HG03432 (cell line): Measurements from ENCODE around the gene ITPR3.

Experiments
- ATAC-seq: cut with Tn5 transposase; IDR thresholded peaks from one replicate; pipeline ENCODE4 v1.9.1; 2021; ENCODE audit warnings: mild to moderate bottlenecking, moderate library complexity; ENCODE audit not compliant: unreplicated experiment

ITPR3 gene

GRCh38 chr6:33727932-33728331, 106.8 kb downstream of the ITPR3 start:
- ATAC-seq, result no peak

DNA sequence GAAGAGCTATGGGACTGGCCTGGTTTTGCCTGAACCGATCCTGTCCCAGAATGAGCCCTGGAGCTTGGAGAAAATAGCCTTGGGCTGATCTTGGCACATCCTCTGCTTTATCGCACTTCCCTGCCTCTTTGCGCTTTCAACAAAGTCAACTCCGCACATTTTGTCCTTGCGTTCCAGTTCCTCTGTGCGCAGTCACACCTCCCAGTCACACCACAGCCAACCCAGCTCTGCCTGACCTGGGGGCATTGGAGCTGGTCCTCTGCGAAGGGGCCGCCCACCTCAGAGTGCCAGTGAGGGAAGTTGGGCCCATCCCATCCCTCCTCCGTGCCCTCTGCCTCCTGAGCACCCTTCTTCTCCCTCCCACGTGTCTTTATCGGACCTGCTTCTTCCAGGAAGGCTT, 107.3 kb downstream of the ITPR3 start:
- ATAC-seq, result no peak

GRCh38 chr6:33729059-33729458, 107.9 kb downstream of the ITPR3 start:
- ATAC-seq, result no peak

DNA sequence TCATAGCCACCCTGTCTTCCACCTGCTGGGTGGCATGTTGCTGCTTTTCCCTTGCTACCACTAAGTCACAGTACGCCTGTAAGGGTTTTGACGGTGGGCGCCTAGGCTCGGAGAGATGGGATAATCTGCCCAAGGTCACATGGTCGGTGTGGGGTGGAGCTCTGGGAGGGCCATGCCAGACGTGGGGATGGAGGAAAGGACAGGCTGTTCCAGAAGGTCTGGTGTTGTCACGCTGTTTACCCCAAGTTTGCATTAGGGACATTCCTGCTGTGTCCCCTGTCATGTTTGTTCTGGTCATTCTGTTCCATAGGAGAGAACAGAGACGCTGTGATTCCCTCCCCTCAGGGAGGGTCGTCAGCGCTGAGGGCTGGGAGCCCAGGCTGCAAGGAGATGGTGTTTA, 109.5 kb downstream of the ITPR3 start:
- ATAC-seq, result no peak

DNA sequence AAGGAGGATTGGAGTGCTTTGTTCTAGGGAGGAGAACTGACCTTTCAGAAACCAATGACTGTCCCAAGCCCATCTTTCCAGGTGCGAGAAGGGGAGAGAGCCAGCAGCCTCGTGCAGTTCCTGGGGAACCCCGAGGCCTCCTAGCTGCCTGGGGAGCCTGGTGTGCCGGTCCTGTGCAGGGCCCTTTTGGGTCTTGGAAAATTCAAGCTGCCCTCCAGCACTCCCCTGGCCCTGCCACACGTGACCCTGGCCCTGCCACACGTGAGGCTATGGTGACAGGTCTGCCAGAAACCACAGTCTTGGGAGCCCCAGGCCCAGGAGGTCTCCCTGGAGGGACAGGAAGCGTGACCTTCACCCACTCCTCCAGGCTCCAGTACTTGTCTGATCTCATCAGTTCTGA, 109.9 kb downstream of the ITPR3 start:
- no peak for ATAC-seq

DNA sequence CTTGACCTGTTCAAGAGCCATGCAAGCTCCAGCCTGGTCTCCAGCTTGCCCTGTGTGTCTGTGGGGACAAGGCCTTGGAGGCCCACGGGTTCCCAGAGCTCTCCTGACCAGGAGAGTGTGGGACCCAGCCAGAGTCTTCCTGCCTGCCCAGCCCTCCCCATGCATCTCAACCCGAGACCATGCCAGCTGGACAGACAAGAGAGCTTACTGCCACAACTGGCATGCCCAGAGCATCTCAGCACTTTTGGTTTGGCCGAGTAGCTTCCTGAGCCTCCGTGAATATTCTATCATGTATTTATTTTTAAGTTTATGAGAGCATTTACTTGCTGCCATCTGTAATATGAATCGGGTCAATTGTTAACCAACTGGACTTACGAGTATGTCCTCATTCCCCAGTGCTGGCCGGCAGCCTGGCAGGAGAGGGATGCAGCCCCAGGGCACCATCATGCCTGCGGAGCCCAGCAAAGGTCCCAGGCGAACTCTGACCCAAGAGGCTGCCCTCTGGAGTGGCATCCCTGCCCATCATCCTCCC, 110.7 kb downstream of the ITPR3 start:
- no peak for ATAC-seq

GRCh38 chr6:33732385-33732784, 111.3 kb downstream of the ITPR3 start:
- ATAC-seq, result no peak

DNA sequence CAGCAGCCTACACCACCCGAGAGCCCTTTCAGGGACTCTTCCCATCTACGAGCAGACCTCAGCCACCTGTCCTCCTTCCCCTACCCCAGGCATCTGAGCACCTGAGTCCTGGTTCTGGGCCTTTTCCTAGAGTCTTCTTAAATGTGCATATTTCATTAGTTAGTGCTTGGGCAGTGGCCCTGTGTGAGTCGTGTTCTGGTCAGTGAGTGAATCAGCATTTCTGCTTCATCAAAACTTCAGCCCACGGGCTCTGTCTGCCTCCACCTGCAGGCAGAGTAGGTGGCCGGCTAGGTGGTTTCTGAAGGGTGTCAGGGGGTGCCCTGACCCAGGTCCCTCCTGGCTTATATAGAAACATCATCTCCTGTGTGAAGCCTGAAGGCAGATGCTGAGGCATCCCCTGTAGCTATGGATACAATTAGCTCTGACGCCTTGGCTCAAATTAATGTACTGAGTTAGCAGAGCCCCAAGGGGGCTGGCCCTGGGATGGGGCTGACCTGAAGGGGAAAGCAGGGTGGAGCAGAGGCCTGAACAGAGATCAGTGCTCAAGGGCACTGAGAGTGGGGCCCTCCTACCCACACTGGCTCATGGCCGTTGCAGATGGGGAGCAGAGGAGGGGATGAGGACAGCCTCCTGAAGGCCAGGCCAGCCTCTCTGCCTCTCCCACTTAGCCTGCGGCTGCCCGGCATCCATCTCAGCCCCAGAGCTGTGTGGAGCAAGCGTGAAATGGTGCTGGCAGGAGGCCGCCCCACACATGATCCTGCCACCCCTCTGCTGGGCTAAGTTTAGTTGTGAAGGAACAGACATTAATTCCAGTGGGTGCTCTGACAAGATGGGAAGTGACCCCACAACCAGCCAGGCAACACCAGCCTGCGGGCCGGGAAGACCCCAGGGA, 111.9 kb downstream of the ITPR3 start:
- no peak for ATAC-seq

GRCh38 chr6:33733709-33734007, 112.5 kb downstream of the ITPR3 start:
- ATAC-seq, result no peak

- no peak for ATAC-seq
Observed at GRCh38 chr6:33735216-33735615, 114.1 kb downstream of the ITPR3 start.

- ATAC-seq, result no peak
Observed at GRCh38 chr6:33737267-33738026, 116.3 kb downstream of the ITPR3 start.

- no peak for ATAC-seq
Observed at GRCh38 chr6:33738153-33738552, 117.0 kb downstream of the ITPR3 start.

DNA sequence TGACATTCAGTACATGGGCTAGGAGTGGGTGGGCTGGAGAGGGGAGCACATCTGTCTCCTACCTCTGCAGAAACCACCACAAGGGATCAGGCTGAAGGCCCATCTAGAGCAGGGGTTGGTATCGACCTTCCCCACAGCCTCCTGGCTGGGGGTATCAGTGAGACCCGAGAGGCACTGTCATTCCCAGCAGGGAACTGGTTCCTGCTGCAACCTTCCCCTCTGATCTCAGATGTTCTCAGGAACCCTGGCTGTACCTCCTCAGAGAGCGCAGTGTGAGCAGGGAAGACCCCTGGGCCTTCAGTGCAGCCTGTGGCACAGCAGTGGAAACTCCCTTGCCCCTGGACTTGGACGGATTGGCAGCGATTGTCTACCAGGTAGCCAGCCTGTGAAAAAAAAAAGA, 117.8 kb downstream of the ITPR3 start:
- ATAC-seq, result no peak

DNA sequence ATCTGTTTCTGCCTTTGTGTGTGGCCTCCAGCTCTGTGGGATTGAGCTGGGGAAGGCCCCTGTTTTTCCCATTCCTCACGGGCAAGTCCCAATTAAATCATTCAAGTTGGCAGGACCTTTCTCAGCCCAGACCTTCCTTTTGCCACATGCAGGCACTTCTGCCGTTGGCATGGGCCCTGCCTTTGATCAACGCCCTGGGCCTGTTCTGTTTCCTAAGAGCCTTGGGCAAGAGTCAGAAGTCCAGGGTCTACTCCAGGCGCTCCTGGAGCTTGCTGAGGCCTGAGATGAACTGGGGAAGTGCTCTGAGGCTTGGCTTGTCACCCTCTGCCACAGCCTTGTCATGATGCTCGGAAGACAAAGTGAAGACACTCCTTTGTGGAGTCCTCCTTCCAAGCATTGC, 118.4 kb downstream of the ITPR3 start:
- ATAC-seq, result no peak

DNA sequence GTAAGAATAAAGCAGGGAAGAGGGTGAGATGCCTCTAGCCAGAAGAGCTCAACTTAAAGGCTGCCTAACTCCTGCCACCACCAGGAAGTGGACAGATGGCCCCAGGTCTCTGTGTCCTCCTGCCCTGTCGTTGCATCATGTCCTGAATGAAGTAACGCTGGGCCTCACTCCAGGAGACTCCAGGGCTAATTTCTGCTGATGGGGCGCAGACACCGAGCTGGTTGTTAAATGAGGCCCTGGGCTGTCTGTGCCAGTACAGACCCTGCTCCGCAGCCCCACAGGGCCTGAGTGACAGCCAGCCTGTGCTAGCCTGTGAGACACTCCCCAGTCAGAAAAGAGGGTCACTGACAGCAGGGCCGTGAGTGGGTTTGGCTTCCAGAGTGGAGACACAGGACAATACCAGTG, 119.1 kb downstream of the ITPR3 start:
- ATAC-seq, result no peak

DNA sequence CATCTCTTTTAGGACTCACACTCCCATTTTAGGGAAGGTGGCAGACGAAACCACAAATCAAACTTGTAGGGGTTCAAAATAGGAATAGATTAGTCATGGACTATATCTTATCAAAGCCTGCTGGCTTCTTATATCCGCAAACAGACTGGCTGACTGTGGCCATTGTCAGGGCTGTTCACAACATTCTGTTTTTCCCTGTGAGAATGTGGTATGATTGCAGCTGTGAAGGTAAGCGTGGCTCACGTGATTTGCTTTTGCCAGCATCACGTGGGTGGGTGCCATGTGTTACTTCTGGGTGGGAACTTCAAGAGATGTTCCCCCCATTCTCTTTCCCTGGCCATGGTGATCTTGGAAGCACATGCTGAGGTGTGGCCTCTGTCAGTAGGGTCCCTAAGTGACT, 119.7 kb downstream of the ITPR3 start:
- ATAC-seq, result no peak

DNA sequence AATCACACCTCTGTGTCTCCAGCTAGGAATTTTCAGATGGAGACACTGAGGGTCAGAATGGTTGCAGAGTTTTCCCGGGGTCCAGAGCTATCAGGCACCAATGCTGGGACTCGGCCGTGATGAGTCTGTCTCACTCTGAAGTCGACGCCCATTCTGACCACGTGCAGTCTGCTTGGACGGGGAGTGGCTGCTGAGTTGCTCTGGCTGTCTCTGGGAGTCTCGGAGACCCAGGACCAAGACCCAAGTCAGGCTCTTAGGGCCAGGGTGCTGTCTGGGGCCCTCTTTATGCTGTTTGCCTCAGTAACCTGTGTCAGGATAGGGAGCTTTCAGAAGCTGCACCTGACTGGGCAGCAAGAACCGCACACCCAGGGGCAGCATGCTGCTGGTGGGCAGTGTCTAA, 121.0 kb downstream of the ITPR3 start:
- ATAC-seq, result no peak

DNA sequence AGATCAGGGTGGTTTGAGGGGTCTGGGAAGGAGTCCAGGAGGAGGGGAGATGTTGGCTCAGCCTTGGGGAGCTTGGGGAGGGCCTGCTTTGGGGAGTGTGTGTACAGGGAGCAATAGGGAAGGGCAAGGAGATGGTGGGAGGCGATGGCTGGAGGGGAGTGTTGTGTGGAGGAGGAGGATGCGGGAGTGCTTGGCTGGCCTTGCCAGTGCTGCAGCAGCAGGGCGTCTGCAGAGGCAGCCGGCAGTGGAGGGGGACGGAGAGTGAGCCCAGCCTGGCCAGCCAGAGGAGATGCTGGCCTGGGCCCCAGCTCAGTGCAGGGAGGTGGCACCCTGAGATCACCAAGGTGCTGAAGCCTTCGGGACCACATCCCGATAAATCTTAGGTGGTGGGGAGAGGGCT, 121.7 kb downstream of the ITPR3 start:
- no peak for ATAC-seq

DNA sequence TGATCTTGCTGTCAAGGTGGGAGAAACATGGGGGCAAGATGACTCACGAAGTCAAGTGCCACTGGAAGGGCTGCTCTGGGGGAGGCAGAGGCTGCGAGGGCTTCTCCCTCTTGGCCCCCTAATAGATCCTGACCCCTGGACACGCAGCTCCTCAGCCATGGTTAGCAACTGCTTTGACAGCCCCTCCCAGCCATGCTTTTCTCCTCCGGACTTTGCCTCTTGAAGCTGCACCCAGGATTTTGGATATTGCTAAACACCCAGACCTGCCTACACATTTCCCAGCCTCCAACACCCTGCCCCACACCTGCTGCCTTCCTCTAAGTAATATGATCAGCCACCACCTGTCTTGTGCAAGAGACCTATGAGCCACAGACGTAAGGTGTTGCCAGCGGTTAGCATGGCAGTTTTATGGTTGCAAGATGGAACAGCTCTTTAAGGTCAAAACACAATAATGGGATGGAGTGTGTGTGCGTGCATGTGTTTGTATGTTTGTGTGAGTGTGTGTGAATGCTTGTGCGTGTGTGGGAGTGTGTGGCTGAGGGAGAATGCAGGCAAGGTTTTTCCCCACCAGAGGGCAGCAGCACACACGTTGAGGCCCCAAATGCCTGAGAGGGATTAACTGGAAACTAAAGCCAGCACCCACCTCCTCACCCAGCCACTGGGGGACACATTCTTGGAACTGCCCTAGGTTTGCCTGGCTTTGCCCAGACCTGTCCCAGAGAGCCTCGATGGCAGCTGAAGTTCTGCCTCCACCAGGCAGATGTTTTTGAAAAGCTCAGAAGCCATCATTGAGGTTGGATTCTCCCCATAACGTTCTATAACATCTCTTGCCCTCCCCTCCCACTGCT, 123.1 kb downstream of the ITPR3 start:
- no peak for ATAC-seq

- ATAC-seq, result no peak
Observed at GRCh38 chr6:33744895-33745546, 123.9 kb downstream of the ITPR3 start.

GRCh38 chr6:33745548-33745947, 124.4 kb downstream of the ITPR3 start:
- ATAC-seq, result no peak
